WERI-Rb-1 (cell line): ENCODE results near the gene ZBTB24.
"Not testable (repeated sequence)": the region's sequence is repeated elsewhere in the genome, so short reads cannot be mapped to it uniquely, and the experiment has no call there.

Experiments
- DNase-seq: peaks from one replicate; pipeline ENCODE4 v3.0.0-alpha.2; 2020
- H3K27ac ChIP-seq: fragments of 250-450 bp; sonication (Bioruptor Pico); 2 replicates; pipeline ENCODE4 v1.5.1; 2020; ENCODE audit warnings: mild to moderate bottlenecking, moderate library complexity
- H3K27me3 ChIP-seq: fragments of 250-450 bp; sonication (Bioruptor Pico); 2 replicates; pipeline ENCODE4 v1.5.1; 2021; ENCODE audit warnings: mild to moderate bottlenecking, low read depth, moderate library complexity; ENCODE audit not compliant: insufficient read depth, severe bottlenecking
- H3K36me3 ChIP-seq: fragments of 250-450 bp; sonication (Bioruptor Pico); 2 replicates; pipeline ENCODE4 v1.5.1; 2020; ENCODE audit warnings: mild to moderate bottlenecking, moderate library complexity
- H3K4me3 ChIP-seq: 2 replicates; pipeline ENCODE4 v1.5.1; 2011; ENCODE audit warnings: low read depth, mild to moderate bottlenecking, control low read depth, low read length
- H3K9me3 ChIP-seq: fragments of 250-450 bp; sonication (Bioruptor Pico); 2 replicates; pipeline ENCODE4 v1.5.1; 2021; ENCODE audit warnings: mild to moderate bottlenecking, moderate library complexity; ENCODE audit not compliant: severe bottlenecking
- TF ChIP-seq, protein P1 (sequence below): IDR thresholded peaks from 2 replicates; pipeline ENCODE4 v1.5.1; 2011; ENCODE audit warnings: low read depth, mild to moderate bottlenecking, control low read depth, inconsistent platforms, low read length

The ZBTB24 gene

DNA sequence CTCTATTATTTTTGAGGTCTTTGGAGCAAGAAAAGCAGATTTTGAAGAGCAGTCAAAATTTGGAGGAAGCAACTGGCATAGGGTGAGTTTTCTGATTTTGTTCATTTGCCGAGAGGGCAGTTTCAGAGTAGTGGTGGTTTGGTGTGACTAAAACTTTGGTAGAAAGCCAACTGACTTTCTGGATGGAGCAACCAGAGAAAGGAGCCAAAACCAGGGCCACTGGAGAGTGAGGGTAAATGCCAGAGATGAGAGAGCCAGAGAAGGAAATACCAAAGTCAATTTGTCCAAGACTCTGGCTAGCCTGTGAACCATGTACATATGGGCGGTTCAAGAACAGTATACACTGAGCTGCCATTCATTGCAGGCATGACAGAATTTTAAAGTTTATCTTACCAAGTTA lies 40.5 kb upstream of the ZBTB24 start:
- Histone ChIP-seq H3K27ac (no peak overlapping the region), H3K9me3 (no peaks in the 10 kb centered on the region), H3K36me3 (no peaks in the 10 kb centered on the region), H3K4me3 (no peak overlapping the region), H3K27me3 (no peaks in the 10 kb centered on the region)
- TF ChIP-seq, protein P1, sequence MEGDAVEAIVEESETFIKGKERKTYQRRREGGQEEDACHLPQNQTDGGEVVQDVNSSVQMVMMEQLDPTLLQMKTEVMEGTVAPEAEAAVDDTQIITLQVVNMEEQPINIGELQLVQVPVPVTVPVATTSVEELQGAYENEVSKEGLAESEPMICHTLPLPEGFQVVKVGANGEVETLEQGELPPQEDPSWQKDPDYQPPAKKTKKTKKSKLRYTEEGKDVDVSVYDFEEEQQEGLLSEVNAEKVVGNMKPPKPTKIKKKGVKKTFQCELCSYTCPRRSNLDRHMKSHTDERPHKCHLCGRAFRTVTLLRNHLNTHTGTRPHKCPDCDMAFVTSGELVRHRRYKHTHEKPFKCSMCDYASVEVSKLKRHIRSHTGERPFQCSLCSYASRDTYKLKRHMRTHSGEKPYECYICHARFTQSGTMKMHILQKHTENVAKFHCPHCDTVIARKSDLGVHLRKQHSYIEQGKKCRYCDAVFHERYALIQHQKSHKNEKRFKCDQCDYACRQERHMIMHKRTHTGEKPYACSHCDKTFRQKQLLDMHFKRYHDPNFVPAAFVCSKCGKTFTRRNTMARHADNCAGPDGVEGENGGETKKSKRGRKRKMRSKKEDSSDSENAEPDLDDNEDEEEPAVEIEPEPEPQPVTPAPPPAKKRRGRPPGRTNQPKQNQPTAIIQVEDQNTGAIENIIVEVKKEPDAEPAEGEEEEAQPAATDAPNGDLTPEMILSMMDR = no peak
- no peak for DNase-seq

DNA sequence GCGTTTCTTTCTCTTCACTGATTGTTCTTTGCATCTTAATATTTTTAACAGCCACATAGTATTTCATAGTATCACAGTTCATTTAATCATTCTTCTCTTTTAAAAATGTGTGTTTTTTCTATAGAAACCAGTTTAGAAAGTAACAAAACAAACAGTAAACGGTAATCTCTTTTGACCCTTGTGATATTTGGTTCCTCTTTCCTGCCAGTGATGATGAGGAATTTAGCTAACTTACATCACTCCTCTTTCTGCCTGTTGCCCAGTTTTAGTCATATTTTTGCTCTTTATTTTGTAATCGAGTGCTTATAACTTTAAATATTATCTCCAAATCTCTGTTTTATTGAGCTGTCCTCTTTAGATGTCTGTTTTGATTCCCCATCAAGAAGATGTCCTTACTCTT lies 38.1 kb upstream of the ZBTB24 start:
- no peaks in the 10 kb centered on the region for H3K36me3 ChIP-seq
- H3K27ac ChIP-seq = no peak overlapping the region
- no peak for DNase-seq
- no peaks in the 10 kb centered on the region for H3K27me3 ChIP-seq
- TF ChIP-seq, protein P1 = no peak
- no peaks in the 10 kb centered on the region for H3K9me3 ChIP-seq
- no peak overlapping the region for H3K4me3 ChIP-seq

DNA sequence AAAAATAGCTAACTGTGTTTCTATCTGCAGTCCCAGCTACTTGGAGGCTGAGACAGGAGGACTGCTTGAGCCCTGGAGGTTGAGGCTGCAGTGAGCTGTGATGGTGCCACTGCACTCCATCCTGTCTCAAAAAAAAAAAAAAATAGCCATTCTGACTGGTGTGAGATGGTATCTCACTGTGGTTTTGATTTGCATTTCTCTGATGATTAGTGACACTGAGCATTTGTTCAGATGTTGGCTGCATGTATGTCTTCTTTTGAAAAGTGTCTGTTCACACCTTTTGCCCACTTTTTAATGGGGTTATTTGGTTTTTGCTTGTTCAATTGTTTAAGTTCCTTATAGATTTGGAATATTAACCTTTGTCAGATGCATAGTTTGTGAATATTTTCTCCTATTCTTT lies 36.6 kb upstream of the ZBTB24 start:
- H3K27me3 ChIP-seq, H3K36me3 ChIP-seq, H3K9me3 ChIP-seq, DNase-seq, H3K4me3 ChIP-seq, H3K27ac ChIP-seq: not testable (repeated sequence)

DNA sequence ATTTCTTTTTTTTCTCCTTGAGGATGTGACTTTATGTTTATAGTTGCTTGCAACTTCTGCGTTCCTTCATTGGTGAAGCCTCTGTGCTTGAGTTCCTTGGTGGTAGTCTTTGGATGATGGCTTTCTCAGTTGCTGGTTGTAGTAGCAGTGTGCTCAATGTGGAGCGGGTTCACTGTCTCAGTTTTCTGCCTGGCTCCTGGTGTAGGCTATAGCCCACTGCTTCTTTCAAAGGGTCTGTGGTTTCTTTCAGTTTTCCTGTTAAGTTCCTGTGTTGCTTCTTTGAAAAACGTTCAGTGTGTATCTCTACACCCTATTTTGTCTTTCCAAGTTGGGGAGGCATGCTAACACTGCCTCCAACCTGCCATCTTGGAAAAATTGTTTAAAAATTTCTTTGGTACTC lies 33.9 kb upstream of the ZBTB24 start:
- TF ChIP-seq, protein P1 = no peak

DNA sequence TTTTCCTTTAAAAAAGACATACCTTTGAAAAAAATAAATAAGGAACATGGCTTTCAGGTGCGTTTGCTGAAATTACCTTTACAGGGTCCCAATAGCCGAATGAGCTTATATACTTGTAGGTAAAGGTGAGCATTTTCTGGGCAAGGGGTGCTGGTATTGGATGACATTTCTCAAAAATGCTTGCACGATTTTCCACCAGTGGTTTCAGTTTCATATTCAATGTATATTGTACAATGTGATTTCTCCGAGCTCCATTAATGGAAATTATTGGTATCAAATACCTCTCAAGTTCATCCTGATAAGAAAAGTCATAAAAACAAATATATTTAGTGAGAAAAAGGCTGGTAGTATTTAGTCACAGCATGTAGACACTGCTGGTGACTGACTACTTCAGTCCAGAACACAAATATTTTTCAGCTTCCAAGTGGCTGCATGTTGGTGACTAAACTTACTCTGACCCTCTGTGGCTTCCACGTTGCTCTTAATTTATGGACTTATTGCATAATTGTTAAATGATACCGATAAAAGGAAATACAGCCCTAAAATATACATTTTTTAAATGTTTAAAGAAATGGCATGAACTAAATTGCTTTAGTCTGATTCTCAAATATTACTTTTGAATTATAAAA lies 32.9 kb upstream of the ZBTB24 start:
- H3K4me3 ChIP-seq = no peak overlapping the region

More for the DNA sequence above, 33.9 kb upstream of the ZBTB24 start:
- Histone ChIP-seq H3K36me3 (no peaks in the 10 kb centered on the region), H3K4me3 (no peak overlapping the region), H3K9me3 (no peaks in the 10 kb centered on the region), H3K27me3 (no peaks in the 10 kb centered on the region), H3K27ac (no peak overlapping the region)
- DNase-seq = no peak

DNA sequence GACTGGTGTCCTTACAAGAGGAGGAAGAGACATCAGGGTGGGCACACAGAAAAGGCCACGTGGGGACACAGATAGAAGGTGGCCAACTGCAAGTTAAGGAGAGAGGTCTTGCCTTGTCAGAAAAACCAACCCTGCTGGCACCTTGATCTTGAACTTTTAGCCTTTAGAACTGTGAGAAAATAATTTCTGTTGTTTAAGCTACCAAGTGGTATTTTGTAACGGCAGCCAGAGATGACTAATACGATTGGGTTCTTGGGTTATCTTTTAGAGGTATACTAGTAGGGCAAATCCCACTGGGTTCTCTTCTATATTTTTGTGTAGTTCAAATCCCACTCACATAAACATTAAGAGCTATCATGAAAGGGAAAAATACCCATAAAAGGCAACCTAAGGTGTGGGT lies 31.9 kb upstream of the ZBTB24 start:
- DNase-seq = no peak
- Histone ChIP-seq H3K9me3 (no peaks in the 10 kb centered on the region), H3K4me3 (no peak overlapping the region), H3K27ac (no peak overlapping the region), H3K27me3 (no peaks in the 10 kb centered on the region), H3K36me3 (no peaks in the 10 kb centered on the region)
- TF ChIP-seq, protein P1 = no peak

More for the DNA sequence above, 32.9 kb upstream of the ZBTB24 start:
- TF ChIP-seq, protein P1 = no peak
- no peaks in the 10 kb centered on the region for H3K27me3 ChIP-seq
- H3K36me3 ChIP-seq = no peaks in the 10 kb centered on the region
- no peaks in the 10 kb centered on the region for H3K9me3 ChIP-seq
- DNase-seq = no peak
- no peak overlapping the region for H3K27ac ChIP-seq
